Testis (tissue), 2 donors: ENCODE measurements around the gene TPCN1.

Source experiments
- CTCF ChIP-seq, 3 experiments: fragments of 450-650 bp in 2 of 3; fragments of 200-600 bp in 1 of 3; sonication (generic) in 1 of 3; IDR thresholded peaks; one replicate each; pipeline ENCODE4 v1.5.1; 2016 to 2019; ENCODE audit warnings: antibody characterized with exemption in 3 of 3, mild to moderate bottlenecking in 2 of 3, moderate library complexity in 1 of 3
- POLR2A ChIP-seq: fragments of 450-650 bp; IDR thresholded peaks from one replicate; pipeline ENCODE4 v1.6.1; 2017; ENCODE audit warnings: antibody characterized with exemption, mild to moderate bottlenecking, moderate library complexity

GRCh38 chr12:113257564-113257963 is 36.3 kb downstream of the TPCN1 start:
- TF ChIP-seq CTCF (IDR thresholded peaks at IDR 0.05): no peak
- TF ChIP-seq POLR2A: no peak
